ENCODE results near the gene FAXDC2. TPM values are rescaled to one million over a fixed set of nuclear protein-coding genes. Genes with fewer than 3 reads are reported as not detected.
A peak's percentile ranks its signal among the peaks of the same experiment; 100 is the strongest.
"Not testable (repeated sequence)": the region's sequence is repeated elsewhere in the genome, so short reads cannot be mapped to it uniquely, and the experiment has no call there.

FAXDC2 gene
- total RNA-seq, 1 donor from 2014 or later: 8.9 TPM

- DNase-seq (ENCODE audit: extremely low read depth, low read depth, low spot score): no peak
Observed at GRCh38 chr5:154862766-154863165, 12.4 kb upstream of the FAXDC2 start.

- no peak for DNase-seq (ENCODE audit: extremely low read depth, low read depth, low spot score)
Observed at GRCh38 chr5:154861946-154862345, 11.5 kb upstream of the FAXDC2 start.

- DNase-seq (ENCODE audit: extremely low read depth, low read depth, low spot score): no peak
Observed at GRCh38 chr5:154860765-154861164, 10.4 kb upstream of the FAXDC2 start.

DNA sequence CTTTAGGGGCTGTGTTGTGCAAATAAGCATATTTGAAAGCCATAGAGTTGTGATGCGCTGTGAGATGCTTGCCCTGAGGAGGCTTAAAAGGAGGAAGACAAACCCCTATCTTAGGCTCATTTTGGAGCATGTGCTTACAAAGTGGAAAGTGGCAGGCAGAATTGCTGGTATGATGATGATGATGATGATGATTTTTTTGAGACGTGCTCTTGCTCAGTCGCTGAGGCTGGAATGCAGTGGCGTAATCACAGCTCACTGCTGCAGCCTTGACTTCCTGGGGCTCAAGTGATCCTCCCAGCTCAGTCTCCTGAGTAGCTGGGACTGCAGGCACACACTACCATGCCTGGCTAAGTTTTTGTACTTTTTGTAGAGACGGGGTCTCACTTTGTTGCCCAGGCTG is 9.7 kb upstream of the FAXDC2 start:
- DNase-seq (ENCODE audit: extremely low read depth, low read depth, low spot score): no peak

GRCh38 chr5:154858972-154859871 is 8.8 kb upstream of the FAXDC2 start:
- DNase-seq (ENCODE audit: extremely low read depth, low read depth, low spot score): no peak

- DNase-seq (ENCODE audit: extremely low read depth, low read depth, low spot score): peak; percentile 57
Observed at GRCh38 chr5:154858297-154858971, 8.0 kb upstream of the FAXDC2 start, which contains the start of gene CNOT8. CNOT8 (plus strand) TSS chr5:154858627; CDS start chr5:154863279, 4,652 bp downstream.

DNA sequence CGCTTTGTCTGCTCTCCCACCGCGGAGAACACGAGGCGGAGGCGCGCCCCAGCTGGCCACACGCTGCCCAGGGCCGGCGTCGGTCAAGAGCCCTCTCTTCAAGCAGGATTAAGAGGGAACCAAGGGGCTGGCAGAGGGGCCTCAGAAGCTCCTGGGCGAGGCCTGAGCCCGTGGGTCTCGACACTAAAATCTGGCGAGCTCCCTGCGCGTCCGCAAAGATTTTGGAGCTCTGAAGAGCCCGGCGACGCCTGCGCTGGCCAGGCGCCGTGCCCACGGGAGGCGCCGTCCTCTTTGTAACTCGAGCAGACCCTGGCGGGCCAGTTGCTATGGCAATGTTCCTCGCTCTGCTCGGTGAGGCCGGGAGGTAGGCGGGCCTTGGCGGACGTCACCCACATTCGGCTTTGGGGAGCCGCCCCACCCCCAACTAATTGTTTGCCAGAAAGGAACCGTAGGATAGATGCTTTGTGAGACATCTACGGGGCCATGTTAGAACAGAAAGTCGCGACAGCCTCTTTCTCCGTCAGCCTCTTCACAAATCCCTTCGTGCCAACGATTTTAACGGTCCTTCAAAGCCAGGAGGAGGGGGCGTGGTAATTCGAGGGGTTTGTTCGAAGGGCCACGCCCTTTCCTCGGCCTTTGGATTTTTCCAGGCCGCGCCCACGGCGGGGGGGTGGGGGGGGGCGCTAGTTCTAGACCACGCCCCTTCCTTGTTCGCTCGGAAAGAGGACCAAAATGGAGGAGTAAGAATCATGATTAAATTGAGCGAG is 7.3 kb upstream of the FAXDC2 start:
- peak; percentile 87 for DNase-seq (ENCODE audit: extremely low read depth, low read depth, low spot score)

- DNase-seq (ENCODE audit: extremely low read depth, low read depth, low spot score): no peak
Observed at GRCh38 chr5:154851351-154851750, 948 bp upstream of the FAXDC2 start.

GRCh38 chr5:154849791-154850201 is 607 bp downstream of the FAXDC2 start:
- no peak for DNase-seq (ENCODE audit: extremely low read depth, low read depth, low spot score)

- no peak for DNase-seq (ENCODE audit: extremely low read depth, low read depth, low spot score)
Observed at GRCh38 chr5:154849264-154849785, 1.1 kb downstream of the FAXDC2 start.

- DNase-seq (ENCODE audit: extremely low read depth, low read depth, low spot score): no peak
Observed at GRCh38 chr5:154844809-154845208, 5.6 kb downstream of the FAXDC2 start.

- DNase-seq (ENCODE audit: extremely low read depth, low read depth, low spot score): no peak
Observed at GRCh38 chr5:154842689-154843530, 7.5 kb downstream of the FAXDC2 start.

GRCh38 chr5:154841273-154841661 is 9.1 kb downstream of the FAXDC2 start:
- DNase-seq (ENCODE audit: extremely low read depth, low read depth, low spot score): no peak

- DNase-seq (ENCODE audit: extremely low read depth, low read depth, low spot score): no peak
Observed at GRCh38 chr5:154840435-154841272, 9.7 kb downstream of the FAXDC2 start.

- DNase-seq (ENCODE audit: extremely low read depth, low read depth, low spot score): no peak
Observed at GRCh38 chr5:154837009-154837901, 13.1 kb downstream of the FAXDC2 start.

- DNase-seq (ENCODE audit: extremely low read depth, low read depth, low spot score): no peak
Observed at GRCh38 chr5:154836225-154836624, 14.2 kb downstream of the FAXDC2 start.

DNA sequence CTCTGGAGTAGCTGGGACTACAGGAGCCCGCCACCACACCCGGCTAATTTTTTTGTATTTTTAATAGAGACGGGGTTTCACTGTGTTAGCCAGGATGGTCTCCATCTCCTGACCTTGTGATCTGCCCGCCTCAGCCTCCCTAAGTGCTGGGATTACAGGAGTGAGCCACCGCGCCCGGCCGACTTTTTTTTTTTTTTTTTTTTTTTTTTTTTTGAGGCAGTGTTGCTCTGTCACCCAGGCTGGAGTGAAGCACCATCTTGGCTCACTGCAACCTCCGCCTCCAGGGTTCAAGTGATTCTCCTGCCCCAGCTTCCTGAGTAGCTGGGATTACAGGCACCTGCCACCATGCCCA is 14.7 kb downstream of the FAXDC2 start:
- DNase-seq (ENCODE audit: extremely low read depth, low read depth, low spot score): not testable (repeated sequence)

DNA sequence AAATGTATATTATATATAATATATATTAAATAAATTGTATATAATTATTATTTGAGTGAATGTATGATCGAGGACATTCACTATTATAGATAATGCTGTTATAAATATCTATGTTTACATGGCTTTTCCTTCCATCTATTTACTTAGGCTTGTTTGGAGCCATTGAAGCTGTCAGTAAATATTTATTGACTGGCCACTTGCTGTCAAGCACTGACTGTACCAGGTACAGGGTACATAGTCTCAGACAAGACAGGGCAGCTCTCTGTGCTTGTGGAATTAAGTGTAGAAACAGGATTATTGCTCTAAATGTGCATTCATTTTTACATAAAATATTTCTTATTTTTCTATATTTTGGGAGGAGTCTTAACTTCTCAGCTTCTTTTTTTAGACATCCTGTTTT is 16.4 kb downstream of the FAXDC2 start:
- no peak for DNase-seq (ENCODE audit: extremely low read depth, low read depth, low spot score)

Data from glomerular endothelial cell (primary cell).